Measurements from ENCODE around the gene MYOF. TPM values are rescaled to one million over a fixed set of nuclear protein-coding genes. Genes with fewer than 3 reads are reported as not detected.

Gene MYOF
- total and polyA plus RNA-seq, 2 of the 8 experiments (the other 6 are each of a cell fraction or from before 2014, with no cell fraction given) = 0.98 to 2.3 TPM

DNA sequence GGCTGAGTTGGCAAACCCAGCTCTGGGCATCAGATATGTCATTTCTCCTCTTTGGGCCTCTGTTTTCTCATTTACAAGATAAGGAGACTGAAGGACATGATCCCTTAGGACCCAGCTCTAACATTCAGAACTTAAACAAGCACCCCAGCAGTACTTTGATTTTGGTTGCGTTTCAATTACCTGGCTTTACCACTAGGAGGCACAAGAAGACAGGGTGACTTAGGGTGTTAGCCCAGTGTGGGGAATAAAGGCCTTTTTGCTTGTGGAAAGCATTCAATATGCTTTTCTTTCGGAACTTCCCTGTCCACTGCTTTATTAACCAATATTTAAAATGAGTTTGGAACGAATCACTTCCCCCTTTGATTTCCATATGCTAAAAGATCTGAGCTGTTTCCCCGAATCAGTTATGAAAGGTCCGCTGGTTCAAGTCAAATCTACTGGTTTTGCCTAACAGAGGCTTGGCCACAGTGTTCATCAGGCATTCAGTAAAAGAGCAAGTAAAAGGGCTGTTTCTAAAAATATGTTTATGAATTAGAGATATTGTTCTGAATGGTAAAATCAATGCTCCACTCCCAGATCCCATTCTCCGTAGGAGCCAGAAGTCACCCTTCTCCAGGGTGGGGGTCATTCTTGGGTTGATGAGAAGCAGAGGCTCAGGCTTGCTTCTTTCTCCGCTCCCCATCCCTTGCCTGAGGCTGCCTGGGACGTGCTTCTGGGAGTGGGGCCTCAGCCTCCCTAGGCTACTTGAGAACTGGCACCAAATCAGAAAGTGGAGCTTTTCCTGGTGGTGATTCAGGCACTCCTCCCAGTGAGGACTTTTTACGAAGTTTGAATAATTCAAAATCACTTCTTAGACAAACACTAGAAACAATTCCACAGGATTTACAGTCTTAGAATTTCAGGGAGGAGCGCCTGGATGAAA is 105.5 kb downstream of the MYOF start:
- no peak overlapping the region for H4K5ac ChIP-seq (ENCODE audit: insufficient read length, low read depth, low read length)
- 0 out of 7 replicates have a peak, but pooled peaks cover 0 to 3% (median 0%) of the 10 kb centered on the region in 4 experiments for H3K4me1 ChIP-seq (replicated peaks in 1 of 4; ENCODE audit: control insufficient read depth in 3 of 4, insufficient read depth in 4 of 4, low read length in 3 of 4)
- no peak overlapping the region for H3K18ac ChIP-seq (ENCODE audit: extremely low read depth, low read length)
- H3K23ac ChIP-seq (ENCODE audit: insufficient read length) = no peak overlapping the region
- no peaks in the 10 kb centered on the region for H3K36me3 ChIP-seq (ENCODE audit: control insufficient read depth in 2 of 4, insufficient read depth in 4 of 4, low read length in 3 of 4)
- no peaks in the 10 kb centered on the region; a peak in 1 of 7 replicates for H3K27me3 ChIP-seq (replicated peaks in 1 of 4; ENCODE audit: control insufficient read depth in 3 of 4, extremely low read depth in 1 of 4, insufficient read depth in 3 of 4, low read length in 3 of 4)
- DNase-seq (ENCODE audit: low read depth in 1 of 2, low spot score in 2 of 2) = no peak
- no peaks in the 10 kb centered on the region for H3K79me1 ChIP-seq (ENCODE audit: low read depth, low read length)
- no peak overlapping the region for H2BK20ac ChIP-seq (ENCODE audit: low read length)
- H3K9me3 ChIP-seq (ENCODE audit: insufficient read depth in 2 of 2, low read depth in 1 of 2, low read length in 1 of 2) = no peaks in the 10 kb centered on the region
- H3K23me2 ChIP-seq (ENCODE audit: low read depth, low read length) = no peaks in the 10 kb centered on the region
- H3K79me2 ChIP-seq (ENCODE audit: control insufficient read depth in 1 of 2, insufficient read depth in 2 of 2, low read length in 2 of 2) = no peaks in the 10 kb centered on the region
- no peak overlapping the region for H3K4ac ChIP-seq (replicated peaks; ENCODE audit: insufficient read length, low read depth, low read length)
- no peak overlapping the region for H3K9ac ChIP-seq (replicated peaks in 1 of 4; ENCODE audit: extremely low read depth in 1 of 4, low read depth in 3 of 4, low read length in 3 of 4)
- POLR2A ChIA-PET (ENCODE audit: partially characterized antibody) = interaction anchor here (0.6 to 2.5 kb wide), 4 partner anchors 26 to 361 kb away, joined by 3 to 12 read pairs (median 4); partner anchors contain the start of gene MYOF
- H3K4me3 ChIP-seq (ENCODE audit: extremely low read depth in 1 of 4, insufficient read depth in 2 of 4, low read depth in 3 of 4, low read length in 4 of 4) = no peak overlapping the region
- CTCF ChIA-PET (ENCODE audit: partially characterized antibody) = interaction anchor here (0.6 to 16.3 kb wide), 59 partner anchors 9 to 491 kb away, joined by 3 to 513 read pairs (median 5); partner anchors contain the start of genes CYP26A1 and MYOF
- H2AFZ ChIP-seq (ENCODE audit: low read length) = no peak overlapping the region; the same call in 1 of the 2 replicates
- H4K20me1 ChIP-seq (replicated peaks in 1 of 2; ENCODE audit: control insufficient read depth in 1 of 2, insufficient read depth in 2 of 2, low read length in 2 of 2) = no peaks in the 10 kb centered on the region
- H4K8ac ChIP-seq (ENCODE audit: extremely low read depth, insufficient read depth, low read length) = no peak overlapping the region
- H2BK5ac ChIP-seq (ENCODE audit: low read depth, low read length) = no peak overlapping the region
- no peak overlapping the region for H2BK12ac ChIP-seq (ENCODE audit: low read depth, low read length)
- H2AK5ac ChIP-seq (ENCODE audit: low read depth, low read length) = no peak overlapping the region
- no peak overlapping the region for H4K91ac ChIP-seq (replicated peaks; ENCODE audit: insufficient read length, low read length)
- peak; percentile 69 for FAIRE-seq
- H2BK120ac ChIP-seq (replicated peaks; ENCODE audit: low read depth, low read length) = no peak overlapping the region
- no peak overlapping the region for H3K4me2 ChIP-seq (ENCODE audit: insufficient read depth in 1 of 2, low read depth in 2 of 2, low read length in 2 of 2)
- H3K56ac ChIP-seq (replicated peaks; ENCODE audit: insufficient read length, low read depth, low read length) = no peak overlapping the region
- H2BK15ac ChIP-seq (ENCODE audit: low read length) = 0 out of 2 replicates have a peak overlapping the region, but pooled peaks have one; percentile 22
- WGBS, 2 experiments (ENCODE audit: extremely low coverage in 1 of 2, insufficient coverage in 1 of 2, insufficient read length in 1 of 2, insufficient replicate concordance in 2 of 2, low coverage in 1 of 2, low lambda C conversion rate in 2 of 2, missing lambda C conversion rate in 1 of 2) = 60% methylated on average over 10 of the region's 10 CpGs; no CpG with 5 or more reads in 1 of the 2 experiments
- H3K14ac ChIP-seq (ENCODE audit: insufficient read length) = no peak overlapping the region
- H3K27ac ChIP-seq (ENCODE audit: low read depth, low read length) = no peak overlapping the region
- TF ChIP-seq, protein P1, sequence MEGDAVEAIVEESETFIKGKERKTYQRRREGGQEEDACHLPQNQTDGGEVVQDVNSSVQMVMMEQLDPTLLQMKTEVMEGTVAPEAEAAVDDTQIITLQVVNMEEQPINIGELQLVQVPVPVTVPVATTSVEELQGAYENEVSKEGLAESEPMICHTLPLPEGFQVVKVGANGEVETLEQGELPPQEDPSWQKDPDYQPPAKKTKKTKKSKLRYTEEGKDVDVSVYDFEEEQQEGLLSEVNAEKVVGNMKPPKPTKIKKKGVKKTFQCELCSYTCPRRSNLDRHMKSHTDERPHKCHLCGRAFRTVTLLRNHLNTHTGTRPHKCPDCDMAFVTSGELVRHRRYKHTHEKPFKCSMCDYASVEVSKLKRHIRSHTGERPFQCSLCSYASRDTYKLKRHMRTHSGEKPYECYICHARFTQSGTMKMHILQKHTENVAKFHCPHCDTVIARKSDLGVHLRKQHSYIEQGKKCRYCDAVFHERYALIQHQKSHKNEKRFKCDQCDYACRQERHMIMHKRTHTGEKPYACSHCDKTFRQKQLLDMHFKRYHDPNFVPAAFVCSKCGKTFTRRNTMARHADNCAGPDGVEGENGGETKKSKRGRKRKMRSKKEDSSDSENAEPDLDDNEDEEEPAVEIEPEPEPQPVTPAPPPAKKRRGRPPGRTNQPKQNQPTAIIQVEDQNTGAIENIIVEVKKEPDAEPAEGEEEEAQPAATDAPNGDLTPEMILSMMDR (IDR thresholded peaks at IDR 0.05; ENCODE audit: control extremely low read depth in 1 of 3, insufficient read depth in 1 of 3, low read depth in 1 of 3, low read length in 3 of 3) = peak in 2 of 3 experiments; percentile 91 to 93; a peak in 3 of 4 replicates
- TF ChIP-seq ATF2 (IDR thresholded peaks at IDR 0.05; ENCODE audit: low read length) = 0 out of 2 replicates have a peak, but pooled peaks have one; percentile 36
- TF ChIP-seq TAF7 (optimal IDR thresholded peaks at IDR 0.05; ENCODE audit: borderline replicate concordance, low read depth, low read length) = no peak
- TF ChIP-seq, protein P2, sequence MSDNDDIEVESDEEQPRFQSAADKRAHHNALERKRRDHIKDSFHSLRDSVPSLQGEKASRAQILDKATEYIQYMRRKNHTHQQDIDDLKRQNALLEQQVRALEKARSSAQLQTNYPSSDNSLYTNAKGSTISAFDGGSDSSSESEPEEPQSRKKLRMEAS (IDR thresholded peaks at IDR 0.05) = no peak
- TF ChIP-seq YY1 (IDR thresholded peaks at IDR 0.05; ENCODE audit: low read depth, low read length) = 0 out of 2 replicates have a peak, but pooled peaks have one; percentile 14
